Measurements from ENCODE around the gene B4GALT3.

Gene B4GALT3

DNA sequence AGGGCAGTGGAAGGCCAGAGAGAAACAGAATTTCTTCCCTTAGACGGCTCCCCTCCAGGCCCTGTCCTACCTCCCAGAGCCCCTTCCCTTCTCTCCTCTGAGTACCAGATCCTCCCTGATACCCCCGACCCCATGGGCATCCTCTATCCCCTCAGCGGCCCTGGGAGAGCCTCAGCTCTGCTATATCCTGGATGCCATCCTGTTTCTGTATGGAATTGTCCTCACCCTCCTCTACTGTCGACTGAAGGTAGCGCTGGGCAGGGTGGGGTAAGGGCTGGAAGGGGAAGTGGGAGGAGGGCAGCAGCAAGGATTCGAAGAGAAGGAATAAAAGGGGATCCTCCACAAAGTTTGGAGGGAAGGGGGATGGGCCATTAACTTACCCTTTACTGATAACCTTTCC, 40.5 kb upstream of the B4GALT3 start:
- Histone ChIP-seq H3K4me1 (no peaks in the 10 kb centered on the region), H3K9me3 (no peaks in the 10 kb centered on the region), H3K27me3 (ENCODE audit: low read depth) (no peaks in the 10 kb centered on the region), H3K36me3 (replicated peaks) (peaks cover 18% of the 10 kb centered on the region), H3K4me3 (no peak overlapping the region)
- no peak for DNase-seq (ENCODE audit: low spot score in 2 of 2)
- in situ Hi-C loops (cut with MboI; ENCODE audit: low sequenced_read_pairs), result no loop called here

- no peaks in the 10 kb centered on the region for H3K4me1 ChIP-seq
- no peak for DNase-seq (ENCODE audit: low spot score in 2 of 2)
These were observed 39.8 kb upstream of the B4GALT3 start for GRCh38 chr1:161216945-161217712.

GRCh38 chr1:161215076-161215475, 37.8 kb upstream of the B4GALT3 start, which contains the start of gene FCER1G:
TSS of gene FCER1G (plus strand) at chr1:161215295. CDS start at chr1:161215322, 27 bp downstream.
- Histone ChIP-seq H3K9me3 (no peaks in the 10 kb centered on the region), H3K4me3 (no peak within 1 kb of the TSS), H3K27me3 (ENCODE audit: low read depth) (no peaks in the 10 kb centered on the region), H3K36me3 (replicated peaks) (peaks cover 44% of the 10 kb centered on the region), H3K4me1 (no peaks in the 10 kb centered on the region)
- DNase-seq (ENCODE audit: low spot score in 2 of 2), result no peak
- in situ Hi-C loops (cut with MboI; ENCODE audit: low sequenced_read_pairs), result no loop called here

More at GRCh38 chr1:161216945-161217712, 39.8 kb upstream of the B4GALT3 start:
- Histone ChIP-seq H3K9me3 (no peaks in the 10 kb centered on the region), H3K36me3 (replicated peaks) (peaks cover 25% of the 10 kb centered on the region), H3K4me3 (no peak overlapping the region), H3K27me3 (ENCODE audit: low read depth) (no peaks in the 10 kb centered on the region)
- in situ Hi-C loops (cut with MboI; ENCODE audit: low sequenced_read_pairs), result no loop called here

DNA sequence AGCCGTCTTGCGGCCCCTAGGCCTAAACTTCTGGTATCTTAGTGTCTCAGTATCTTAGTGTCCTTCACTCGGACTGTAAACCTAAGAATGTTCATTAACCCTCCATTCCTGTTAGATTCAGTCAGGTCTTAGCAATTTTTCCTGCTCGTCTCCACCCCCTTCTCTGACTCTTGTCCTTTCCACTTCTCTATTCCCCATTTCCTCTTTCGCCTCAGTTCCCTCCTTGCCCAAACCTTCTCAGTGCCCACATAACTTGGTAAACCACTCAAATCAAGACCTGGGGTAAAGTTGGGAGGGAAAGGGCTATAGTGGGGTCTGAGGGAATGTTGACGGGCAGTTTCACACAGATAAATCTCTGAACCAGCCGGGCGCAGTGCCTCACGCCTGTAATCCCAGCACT, 37.1 kb upstream of the B4GALT3 start:
- Histone ChIP-seq H3K36me3 (replicated peaks) (peaks cover 51% of the 10 kb centered on the region), H3K4me1 (no peaks in the 10 kb centered on the region)

GRCh38 chr1:161209790-161210409, 32.6 kb upstream of the B4GALT3 start:
- no peaks in the 10 kb centered on the region for H3K27me3 ChIP-seq (ENCODE audit: low read depth)
- H3K36me3 ChIP-seq (replicated peaks), result peaks cover 85% of the 10 kb centered on the region
- DNase-seq (ENCODE audit: low spot score in 2 of 2), result peak; percentile 66 to 90
- no peaks in the 10 kb centered on the region for H3K4me1 ChIP-seq
- no peaks in the 10 kb centered on the region for H3K9me3 ChIP-seq
- no peak overlapping the region for H3K4me3 ChIP-seq
- in situ Hi-C loops (cut with MboI; ENCODE audit: low sequenced_read_pairs), result no loop called here

More for the DNA sequence above, 37.1 kb upstream of the B4GALT3 start:
- no peak overlapping the region for H3K4me3 ChIP-seq
- H3K9me3 ChIP-seq, result no peaks in the 10 kb centered on the region
- DNase-seq (ENCODE audit: low spot score in 2 of 2), result no peak
- in situ Hi-C loops (cut with MboI; ENCODE audit: low sequenced_read_pairs), result no loop called here
- H3K27me3 ChIP-seq (ENCODE audit: low read depth), result no peaks in the 10 kb centered on the region

DNA sequence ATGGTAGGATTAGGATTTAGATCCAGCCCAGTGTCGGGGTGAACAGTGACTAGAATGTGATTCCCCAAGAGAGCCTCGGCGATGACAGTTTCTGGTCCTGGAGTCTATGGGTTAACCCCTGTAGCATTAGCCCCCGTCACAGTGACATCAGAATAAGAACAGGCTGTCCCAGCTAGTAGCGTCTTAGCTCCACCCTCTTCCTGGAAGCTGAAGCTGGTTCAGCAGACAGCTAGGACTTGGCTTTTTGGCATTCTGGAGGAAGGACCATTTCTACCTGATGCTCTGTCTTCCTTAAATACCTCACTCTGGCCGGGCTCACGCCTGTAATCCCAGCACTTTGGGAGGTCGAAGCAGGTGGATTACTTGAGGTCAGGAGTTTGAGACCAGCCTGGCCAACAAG, 29.9 kb upstream of the B4GALT3 start:
- Histone ChIP-seq H3K4me3 (no peak overlapping the region), H3K27me3 (ENCODE audit: low read depth) (no peaks in the 10 kb centered on the region), H3K36me3 (replicated peaks) (peaks cover 72% of the 10 kb centered on the region), H3K9me3 (no peaks in the 10 kb centered on the region), H3K4me1 (peaks cover 4% of the 10 kb centered on the region; the same call in 1 of the 2 replicates)
- in situ Hi-C loops (cut with MboI; ENCODE audit: low sequenced_read_pairs), result no loop called here
- DNase-seq (ENCODE audit: low spot score in 2 of 2), result no peak

- Histone ChIP-seq H3K4me1 (peaks cover 7% of the 10 kb centered on the region), H3K36me3 (replicated peaks) (peaks cover 67% of the 10 kb centered on the region), H3K9me3 (no peaks in the 10 kb centered on the region), H3K27me3 (ENCODE audit: low read depth) (no peaks in the 10 kb centered on the region), H3K4me3 (no peak overlapping the region)
- DNase-seq (ENCODE audit: low spot score in 2 of 2), result no peak
- in situ Hi-C loops (cut with MboI; ENCODE audit: low sequenced_read_pairs), result no loop called here
These were observed 29.3 kb upstream of the B4GALT3 start for GRCh38 chr1:161206411-161207140.

- peak; percentile 98 to 99 for DNase-seq (ENCODE audit: low spot score in 2 of 2)
- peaks cover 26% of the 10 kb centered on the region for H3K4me1 ChIP-seq
- in situ Hi-C loops (cut with MboI; ENCODE audit: low sequenced_read_pairs), result no loop called here
These were observed 24.8 kb upstream of the B4GALT3 start, which contains the start of gene NDUFS2 for GRCh38 chr1:161201836-161202712. TSS of gene NDUFS2 (plus strand) at chr1:161202367. CDS start at chr1:161202386, 19 bp downstream.

DNA sequence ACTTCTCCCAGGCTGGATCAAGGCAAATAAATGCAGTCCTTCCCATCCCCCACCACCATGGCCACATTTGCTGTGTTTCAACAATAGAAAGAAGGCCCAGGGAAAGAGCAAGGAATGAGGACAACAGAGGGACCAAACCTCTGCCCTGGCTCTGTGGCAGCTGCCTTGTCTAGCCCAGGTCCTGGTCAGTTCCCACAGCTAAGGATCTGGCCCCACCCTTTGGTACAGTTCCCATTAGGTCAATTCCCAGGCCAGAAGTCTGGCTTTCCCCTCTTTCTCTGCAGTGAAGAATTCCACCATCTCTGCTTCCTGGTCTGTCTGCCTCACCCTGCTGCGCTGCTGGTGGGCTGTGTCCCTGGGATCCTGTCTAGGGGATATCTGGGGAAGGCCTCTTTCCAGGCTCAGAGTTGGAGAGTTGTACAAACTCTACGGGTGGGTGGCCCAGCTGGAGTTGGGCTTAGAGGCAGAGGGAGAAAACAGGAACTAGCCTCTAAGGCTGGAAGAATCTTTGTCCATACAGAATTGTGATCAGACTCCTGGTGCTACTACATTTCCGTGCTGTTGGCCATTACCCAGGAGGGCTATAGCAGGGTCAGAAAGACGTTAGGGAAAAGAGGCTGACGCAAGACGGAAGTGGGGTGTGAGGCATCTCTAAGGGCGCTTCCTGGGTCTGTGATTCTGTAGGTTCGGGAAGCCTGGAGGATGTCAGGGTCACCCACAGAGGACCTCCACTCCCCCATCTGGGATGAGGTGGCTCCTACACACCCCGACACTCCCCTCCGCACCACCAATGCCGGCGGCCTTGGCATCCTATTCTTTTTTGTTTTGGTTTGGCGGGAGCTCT, 23.9 kb upstream of the B4GALT3 start:
- Histone ChIP-seq H3K4me3 (peak overlapping the region; percentile 63), H3K36me3 (replicated peaks) (peaks cover 18% of the 10 kb centered on the region), H3K4me1 (peaks cover 26% of the 10 kb centered on the region), H3K27me3 (ENCODE audit: low read depth) (no peaks in the 10 kb centered on the region), H3K9me3 (no peaks in the 10 kb centered on the region)
- in situ Hi-C loops (cut with MboI; ENCODE audit: low sequenced_read_pairs), result no loop called here
- peak in 1 of 2 experiments; percentile 18 for DNase-seq (ENCODE audit: low spot score in 2 of 2)

More at GRCh38 chr1:161201836-161202712, 24.8 kb upstream of the B4GALT3 start, which contains the start of gene NDUFS2:
- Histone ChIP-seq H3K27me3 (ENCODE audit: low read depth) (no peaks in the 10 kb centered on the region), H3K9me3 (no peaks in the 10 kb centered on the region), H3K36me3 (replicated peaks) (peaks cover 27% of the 10 kb centered on the region), H3K4me3 (peak within 1 kb of the TSS; percentile 63)

DNA sequence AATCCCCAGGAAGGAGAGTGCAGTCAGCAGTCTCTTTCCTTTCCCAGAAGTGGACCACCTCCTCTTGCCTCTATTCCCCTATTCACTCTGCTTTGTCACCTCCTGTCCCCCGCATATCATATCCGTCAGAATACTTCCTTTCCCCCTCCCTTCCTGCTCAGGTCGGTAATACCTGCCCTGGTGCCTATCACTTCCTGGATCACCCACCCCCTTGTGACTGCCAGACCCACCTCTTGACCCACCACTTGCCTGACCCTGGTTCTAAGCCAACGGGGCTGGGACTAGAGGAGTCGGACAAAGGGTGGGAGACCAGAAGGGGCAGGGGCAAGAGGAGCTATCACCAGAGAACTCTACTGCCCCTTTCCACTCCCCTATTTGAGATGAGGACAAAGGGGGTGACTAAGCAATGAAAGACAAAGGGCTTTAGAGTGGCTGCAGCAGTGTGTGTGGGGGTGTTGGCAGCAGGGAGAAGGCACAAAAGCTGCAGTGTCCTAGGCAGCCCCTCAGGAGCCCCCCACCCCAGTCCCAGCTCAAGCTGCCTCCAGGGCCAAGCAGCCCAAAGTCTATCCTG, 23.2 kb upstream of the B4GALT3 start:
- Histone ChIP-seq H3K4me1 (peaks cover 26% of the 10 kb centered on the region), H3K36me3 (replicated peaks) (peaks cover 11% of the 10 kb centered on the region), H3K27me3 (ENCODE audit: low read depth) (no peaks in the 10 kb centered on the region), H3K4me3 (no peak overlapping the region), H3K9me3 (no peaks in the 10 kb centered on the region)
- no peak for DNase-seq (ENCODE audit: low spot score in 2 of 2)
- in situ Hi-C loops (cut with MboI; ENCODE audit: low sequenced_read_pairs), result no loop called here

- no peaks in the 10 kb centered on the region for H3K27me3 ChIP-seq (ENCODE audit: low read depth)
- H3K4me1 ChIP-seq, result peaks cover 26% of the 10 kb centered on the region
- in situ Hi-C loops (cut with MboI; ENCODE audit: low sequenced_read_pairs), result loop anchor here (25.0 kb wide), 1 partner anchor 538 kb away; the partner anchor contains the start of gene DUSP12
- no peak overlapping the region for H3K4me3 ChIP-seq
- no peak for DNase-seq (ENCODE audit: low spot score in 2 of 2)
- H3K9me3 ChIP-seq, result no peaks in the 10 kb centered on the region
- H3K36me3 ChIP-seq (replicated peaks), result peaks cover 10% of the 10 kb centered on the region
These were observed 22.3 kb upstream of the B4GALT3 start for GRCh38 chr1:161199506-161200139.

Data from HAP-1 (cell line).